Kidney glomerular epithelial cell (primary cell): ENCODE results near the gene DMWD.

Experiments
- DNase-seq: peaks from one replicate; lab custom pipeline; 2025; lab: John Stamatoyannopoulos, UW

Gene DMWD

DNA sequence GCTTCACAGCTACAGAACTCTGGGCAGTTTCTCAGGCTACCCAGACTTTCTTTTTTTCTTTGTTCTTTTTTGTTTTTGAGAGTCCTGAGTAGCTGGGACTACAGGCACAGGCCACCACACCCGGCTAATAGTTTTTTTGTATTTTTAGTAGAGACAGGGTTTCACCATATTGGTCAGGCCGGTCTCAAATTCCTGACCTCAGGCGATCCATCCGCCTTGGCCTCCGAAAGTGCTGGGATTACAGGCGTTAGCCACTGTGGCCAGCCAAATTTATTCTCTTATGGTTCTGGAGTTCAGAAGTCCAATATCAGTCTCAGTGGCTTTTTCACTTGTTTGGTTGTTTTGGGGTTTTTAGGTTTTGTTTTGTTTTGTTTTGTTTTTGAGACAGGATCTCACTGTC lies 47.0 kb downstream of the DMWD start:
- DNase-seq, result no peak

DNA sequence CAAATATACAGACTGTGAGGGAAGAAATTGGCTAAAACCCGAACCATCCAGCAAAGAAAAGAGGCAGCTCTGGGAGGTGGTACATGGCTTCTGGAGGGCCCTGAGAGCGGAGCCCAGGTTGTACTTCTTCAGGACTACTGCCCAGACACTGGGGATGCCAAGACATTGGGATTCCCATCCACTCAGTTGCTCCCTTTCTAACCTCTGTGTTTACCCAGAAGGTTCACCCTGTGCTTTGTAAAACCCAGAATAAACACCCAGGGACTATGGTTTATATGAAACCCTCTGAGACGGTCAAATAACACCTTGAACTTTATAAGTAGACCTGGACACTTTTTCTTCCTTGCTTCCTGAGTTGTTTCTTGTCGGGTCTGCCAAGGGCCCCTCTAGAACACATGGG lies 49.7 kb downstream of the DMWD start:
- no peak for DNase-seq

DNA sequence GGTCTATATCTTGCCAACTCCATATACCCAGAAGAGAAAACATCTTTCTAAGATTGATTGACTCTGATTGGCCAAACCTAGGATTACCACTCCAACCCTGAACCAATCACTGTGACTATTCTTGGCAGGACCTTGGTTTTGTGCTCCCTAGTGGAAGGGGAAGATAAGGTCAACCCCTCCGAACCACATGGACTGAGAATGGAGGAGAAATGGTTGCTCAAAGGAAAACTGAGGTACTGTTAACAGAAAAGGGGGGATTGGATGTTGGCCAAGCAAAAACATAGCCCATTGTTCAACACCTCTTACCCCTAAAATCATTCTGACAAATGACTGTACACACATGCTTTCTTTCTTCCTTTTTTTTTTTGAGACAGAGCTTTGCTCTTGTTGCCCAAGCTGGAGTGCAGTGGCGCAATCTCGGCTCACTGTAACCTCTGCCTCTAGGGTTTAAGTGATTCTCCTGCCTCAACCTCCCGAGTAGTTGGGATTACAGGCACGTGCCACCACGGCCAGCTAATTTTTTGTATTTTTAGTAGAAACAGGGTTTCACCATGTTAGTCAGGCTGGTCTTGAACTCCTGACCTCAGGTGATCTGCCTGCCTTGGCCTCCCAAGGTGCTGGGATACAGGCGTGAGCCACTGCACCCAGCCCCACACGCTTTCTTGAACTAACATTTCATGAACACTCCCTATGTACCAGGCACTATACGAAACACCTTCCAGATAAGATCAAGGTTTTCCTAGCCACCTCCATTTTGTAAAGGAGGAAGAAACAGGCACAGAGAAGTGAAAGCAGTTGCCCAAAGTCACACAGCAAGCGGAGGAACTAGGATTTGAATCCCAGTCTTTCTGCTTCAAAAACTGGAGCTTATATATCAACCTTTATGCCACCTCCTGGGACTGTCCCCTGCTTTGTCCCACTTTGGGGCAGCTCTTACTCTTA lies 52.9 kb downstream of the DMWD start:
- no peak for DNase-seq

DNA sequence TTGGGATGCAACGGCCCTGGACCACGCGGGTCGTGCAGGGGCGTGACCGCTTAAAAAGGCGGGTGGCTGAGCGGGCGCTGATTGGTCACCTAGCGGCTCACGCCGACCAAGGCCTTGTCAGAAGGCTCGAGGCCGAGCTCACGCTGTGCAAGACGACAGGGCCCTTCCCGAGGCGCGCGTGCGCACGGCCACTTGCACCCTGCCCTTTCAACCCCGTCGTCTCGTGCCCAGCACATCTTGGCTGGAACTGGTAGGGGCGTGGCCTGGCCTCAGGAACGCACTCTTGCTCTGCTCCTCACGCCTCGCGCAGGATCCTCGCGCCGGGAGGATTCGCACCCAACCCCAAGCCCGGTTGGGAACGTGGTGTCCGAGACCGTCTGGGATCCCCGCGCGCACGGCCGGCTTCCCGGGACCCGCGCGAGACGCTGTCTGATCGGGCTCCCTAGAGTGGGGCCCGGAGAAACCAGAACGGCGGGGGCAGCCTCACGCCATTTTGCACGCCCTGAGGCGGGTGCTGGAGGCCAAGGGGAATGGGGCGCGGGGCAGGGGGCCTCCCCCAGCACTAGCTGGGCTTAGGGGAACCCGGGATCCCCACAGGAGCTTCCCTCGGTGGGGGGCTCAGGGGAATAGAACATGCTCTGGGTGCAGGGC lies 59.4 kb downstream of the DMWD start, which contains the start of gene MEIOSIN:
Gene MEIOSIN, plus strand, starts transcription at position 280 of the 651 bp plus-strand sequence. CDS start 1,938 bp downstream, outside the sequence.
- DNase-seq, result no peak
